ENCODE measurements around the gene EME2.
A peak's percentile ranks its signal among the peaks of the same experiment; 100 is the strongest.

EME2 gene

DNA sequence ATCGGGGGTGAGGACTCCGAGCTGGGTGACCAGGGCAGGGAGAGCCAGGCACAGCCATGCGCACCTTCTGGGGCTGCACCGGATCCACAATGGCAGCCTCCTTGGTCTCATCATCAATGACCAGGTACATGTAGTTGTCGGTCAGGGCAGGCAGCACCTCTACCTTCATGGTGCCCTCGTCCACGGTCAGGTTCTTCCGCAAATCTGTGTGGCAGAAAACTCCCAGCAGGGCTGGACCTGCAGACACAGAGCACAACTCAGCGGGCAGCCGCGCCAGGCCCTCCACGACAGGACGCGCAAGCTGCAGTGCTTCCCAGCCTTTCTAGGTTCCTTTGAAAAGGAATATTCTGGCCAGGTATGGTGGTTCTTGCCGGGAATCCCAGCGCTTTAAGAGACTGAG lies 50.2 kb downstream of the EME2 start:
- DNase-seq (ENCODE audit: low read depth), result no peak
- H3K4me3 ChIP-seq (ENCODE audit: low read length), result no peak overlapping the region
- TF ChIP-seq, protein P1, sequence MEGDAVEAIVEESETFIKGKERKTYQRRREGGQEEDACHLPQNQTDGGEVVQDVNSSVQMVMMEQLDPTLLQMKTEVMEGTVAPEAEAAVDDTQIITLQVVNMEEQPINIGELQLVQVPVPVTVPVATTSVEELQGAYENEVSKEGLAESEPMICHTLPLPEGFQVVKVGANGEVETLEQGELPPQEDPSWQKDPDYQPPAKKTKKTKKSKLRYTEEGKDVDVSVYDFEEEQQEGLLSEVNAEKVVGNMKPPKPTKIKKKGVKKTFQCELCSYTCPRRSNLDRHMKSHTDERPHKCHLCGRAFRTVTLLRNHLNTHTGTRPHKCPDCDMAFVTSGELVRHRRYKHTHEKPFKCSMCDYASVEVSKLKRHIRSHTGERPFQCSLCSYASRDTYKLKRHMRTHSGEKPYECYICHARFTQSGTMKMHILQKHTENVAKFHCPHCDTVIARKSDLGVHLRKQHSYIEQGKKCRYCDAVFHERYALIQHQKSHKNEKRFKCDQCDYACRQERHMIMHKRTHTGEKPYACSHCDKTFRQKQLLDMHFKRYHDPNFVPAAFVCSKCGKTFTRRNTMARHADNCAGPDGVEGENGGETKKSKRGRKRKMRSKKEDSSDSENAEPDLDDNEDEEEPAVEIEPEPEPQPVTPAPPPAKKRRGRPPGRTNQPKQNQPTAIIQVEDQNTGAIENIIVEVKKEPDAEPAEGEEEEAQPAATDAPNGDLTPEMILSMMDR (conservative IDR thresholded peaks at IDR 0.05; ENCODE audit: low read length), result no peak

DNA sequence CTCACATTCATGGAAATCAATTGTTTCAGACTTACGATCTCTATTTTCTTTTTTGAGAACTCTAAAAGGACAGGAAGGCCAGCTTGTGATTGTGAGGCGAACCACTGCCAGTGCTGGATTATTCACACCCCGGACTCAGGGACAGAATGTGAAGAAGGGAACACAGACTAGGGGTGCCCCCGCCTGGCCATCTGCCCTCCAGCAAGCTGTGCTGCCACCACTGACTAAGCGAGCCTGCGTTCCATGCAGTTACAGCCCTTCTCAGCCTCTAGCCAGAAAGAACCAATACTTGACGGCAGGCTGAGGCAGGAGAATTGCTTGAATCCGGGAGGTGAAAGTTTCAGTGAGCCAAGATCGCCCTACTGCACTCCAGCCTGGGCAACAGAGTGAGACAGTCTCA lies 51.2 kb downstream of the EME2 start:
- H3K4me3 ChIP-seq (ENCODE audit: low read length), result no peak overlapping the region
- TF ChIP-seq, protein P1 (conservative IDR thresholded peaks at IDR 0.05; ENCODE audit: low read length), result 0 out of 2 replicates have a peak, but pooled peaks have one; percentile 4
- peak; percentile 20 for DNase-seq (ENCODE audit: low read depth)

DNA sequence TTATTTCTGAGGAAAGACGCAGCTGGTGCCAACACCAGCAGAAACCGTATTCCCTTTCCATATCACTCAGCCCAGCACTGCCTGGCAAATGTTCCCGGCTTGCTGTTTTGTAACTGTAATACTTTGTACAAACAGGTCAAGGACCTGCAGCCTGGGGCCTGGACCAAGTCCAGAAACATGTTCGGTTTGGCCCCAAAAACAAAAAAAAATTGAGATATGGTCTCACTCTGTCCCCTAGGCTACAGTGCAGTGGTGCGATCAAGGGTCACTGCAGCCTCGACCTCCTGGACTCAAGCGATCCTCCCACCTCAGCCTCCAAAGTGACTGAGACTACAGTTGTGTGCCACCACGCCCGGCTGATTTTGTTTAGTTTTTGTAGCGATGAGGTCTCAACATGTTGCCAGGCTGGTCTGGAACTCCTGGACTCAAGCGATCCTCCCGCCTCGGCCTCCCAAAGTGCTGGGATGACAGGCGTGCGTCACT lies 52.8 kb downstream of the EME2 start:
- no peak for DNase-seq (ENCODE audit: low read depth)
- peak overlapping the region; percentile 99 for H3K4me3 ChIP-seq (ENCODE audit: low read length)
- TF ChIP-seq, protein P1 (conservative IDR thresholded peaks at IDR 0.05; ENCODE audit: low read length), result no peak
